Subcutaneous adipose tissue (tissue), 4 donors: ENCODE data around the gene ARFIP1. TPM values are rescaled to one million over a fixed set of nuclear protein-coding genes. Genes with fewer than 3 reads are reported as not detected.

Experiments
- CTCF ChIP-seq: fragments of 450-650 bp; IDR thresholded peaks from one replicate; pipeline ENCODE4 v1.5.1; 2016; ENCODE audit warnings: low read depth, mild to moderate bottlenecking, control low read depth, antibody characterized with exemption, moderate library complexity
- total RNA-seq, 4 donors: library from RNA; depleted of rRNA; stranded (reverse); fragments of >200 nt; gene quantifications; one replicate each; pipeline ENCODE4 v1.1.0, GENCODE V29; 2016

The ARFIP1 gene
- total RNA-seq, 4 donors from 2014 or later = 17.7 to 31.8 (median 27.3) TPM

GRCh38 chr4:152956147-152956546 lies 176.4 kb downstream of the ARFIP1 start:
- TF ChIP-seq CTCF = no peak

GRCh38 chr4:152956650-152957436 lies 177.1 kb downstream of the ARFIP1 start:
- TF ChIP-seq CTCF = no peak

DNA sequence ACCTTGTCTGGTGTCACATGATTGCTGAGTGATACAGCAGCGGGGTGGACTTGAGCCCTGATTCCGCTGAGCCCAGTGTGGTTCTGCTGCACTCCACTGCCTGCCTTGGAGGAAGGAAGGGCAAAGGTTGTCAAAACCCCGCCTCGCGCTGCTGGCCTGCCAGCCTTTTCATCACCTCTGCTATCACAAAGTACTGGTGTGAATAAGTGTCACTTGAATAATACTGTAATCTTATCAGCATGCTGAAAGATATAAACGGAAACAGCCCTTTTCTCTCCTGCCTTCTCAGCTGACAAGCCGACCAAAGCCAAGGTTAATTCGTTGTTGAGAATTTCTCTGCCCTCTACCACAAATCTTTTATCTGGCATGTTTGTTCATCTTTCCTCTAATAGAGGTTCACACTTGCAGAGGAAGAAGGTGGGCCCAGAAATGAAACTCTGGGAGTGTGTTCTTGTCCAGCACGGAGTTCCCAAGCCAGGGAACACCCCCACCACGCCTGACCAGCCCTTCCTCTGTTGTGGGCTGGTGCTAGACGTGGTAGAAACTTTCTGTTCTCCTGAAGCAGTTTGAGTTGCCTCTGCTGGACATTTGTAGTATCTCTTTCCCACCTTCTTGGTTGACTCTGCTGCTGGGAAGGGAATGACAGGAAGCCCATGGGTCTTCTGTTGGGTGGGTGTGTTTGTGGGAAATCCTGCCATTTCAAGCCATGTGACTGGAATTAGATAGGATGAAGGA lies 177.8 kb downstream of the ARFIP1 start:
- no peak for TF ChIP-seq CTCF

DNA sequence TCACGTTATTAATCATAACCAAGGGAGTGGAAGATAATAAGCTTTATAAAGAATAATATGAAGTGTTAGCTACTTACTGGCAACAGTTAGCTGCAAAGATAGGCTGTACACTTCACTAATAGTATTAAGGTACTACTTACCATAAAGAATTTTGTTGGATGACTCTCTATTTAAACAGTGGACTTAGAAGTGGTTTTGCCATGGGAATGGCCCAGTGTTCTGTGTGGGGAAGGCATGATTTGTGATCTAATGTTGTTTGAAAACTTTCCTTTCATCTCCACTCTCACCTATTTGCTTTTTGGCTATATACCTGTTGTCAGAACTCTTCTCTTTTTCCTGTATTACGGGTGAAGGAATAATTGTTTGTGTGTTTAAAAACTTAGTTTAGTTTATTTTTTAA lies 179.3 kb downstream of the ARFIP1 start:
- TF ChIP-seq CTCF = no peak

GRCh38 chr4:152960082-152960481 lies 180.3 kb downstream of the ARFIP1 start:
- no peak for TF ChIP-seq CTCF

DNA sequence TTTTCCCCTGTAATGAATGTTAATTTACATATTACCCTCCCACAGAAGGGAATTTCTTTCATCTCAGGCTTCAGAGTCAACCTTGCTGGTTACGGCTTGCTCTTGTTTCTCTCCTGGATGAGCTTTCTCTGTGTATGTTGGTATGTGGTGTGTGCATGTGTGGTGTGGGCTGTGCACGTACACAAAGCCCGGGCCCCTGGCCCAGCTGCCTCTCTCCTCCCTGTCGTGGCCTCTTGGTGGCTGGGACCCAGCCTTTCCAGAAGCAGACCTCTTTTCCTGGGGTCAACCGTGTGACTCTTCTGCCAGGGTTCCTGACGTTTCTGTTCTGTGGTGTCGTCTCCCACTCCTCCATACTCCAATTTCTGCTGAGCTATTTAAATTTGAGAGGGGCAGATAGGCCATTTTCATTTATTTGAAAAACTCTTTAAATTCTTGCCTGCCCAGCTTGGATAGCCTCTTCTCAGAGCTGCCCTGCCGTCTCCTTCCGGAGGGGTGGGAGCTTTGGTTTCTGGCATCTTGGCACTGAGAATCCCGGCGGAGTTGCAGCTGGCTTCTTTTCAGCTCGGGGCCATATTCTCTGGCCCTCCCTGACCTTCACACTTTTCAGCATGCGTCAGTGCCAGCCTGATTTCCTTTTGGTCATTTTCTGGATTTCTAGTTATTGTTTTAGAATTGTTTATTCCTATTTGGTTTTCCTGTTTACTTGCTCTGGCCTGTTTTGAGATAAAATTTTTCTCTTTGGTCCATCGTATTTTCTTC lies 181.4 kb downstream of the ARFIP1 start:
- TF ChIP-seq CTCF = no peak

GRCh38 chr4:152961773-152962115 lies 182.0 kb downstream of the ARFIP1 start:
- TF ChIP-seq CTCF = no peak
